Uterus (tissue), 4 donors: Measurements from ENCODE around the gene SLX4IP. TPM values are rescaled to one million over a fixed set of nuclear protein-coding genes. Genes with fewer than 3 reads are reported as not detected.
"Not testable (repeated sequence)": the region's sequence is repeated elsewhere in the genome, so short reads cannot be mapped to it uniquely, and the experiment has no call there.

Source experiments
- DNase-seq, 2 donors: peaks; one replicate each; pipeline ENCODE4 v3.0.0-alpha.2; 2019 to 2020
- H3K27ac ChIP-seq, 2 donors: fragments of 200-600 bp; sonication (generic); 1 replicate in 1 of 2; 2 replicates in 1 of 2; pipeline ENCODE4 v1.5.1; 2016 to 2018
- H3K27me3 ChIP-seq, 2 donors: fragments of 200-600 bp; sonication (generic); one replicate each; pipeline ENCODE4 v1.5.1; 2018 to 2019; ENCODE audit warnings: control low read depth in 1 of 2
- H3K36me3 ChIP-seq, 2 donors: fragments of 200-600 bp; sonication (generic); one replicate each; pipeline ENCODE4 v1.5.1; 2019; ENCODE audit warnings: control low read depth in 1 of 2
- H3K4me1 ChIP-seq, 2 donors: fragments of 200-600 bp; sonication (generic); one replicate each; pipeline ENCODE4 v1.5.1; 2018 to 2019; ENCODE audit warnings: control low read depth in 1 of 2
- H3K4me3 ChIP-seq, 2 donors: fragments of 200-600 bp; sonication (generic); 1 replicate in 1 of 2; 2 replicates in 1 of 2; pipeline ENCODE4 v1.5.1; 2018 to 2019; ENCODE audit warnings: mild to moderate bottlenecking in 1 of 2
- H3K9me3 ChIP-seq, 2 donors: fragments of 200-600 bp; sonication (generic); one replicate each; pipeline ENCODE4 v1.5.1; 2019; ENCODE audit warnings: control low read depth in 1 of 2
- POLR2A ChIP-seq, 2 donors: fragments of 450-650 bp; IDR thresholded peaks; one replicate each; pipeline ENCODE4 v1.6.1; 2016; ENCODE audit warnings: antibody characterized with exemption in 2 of 2, mild to moderate bottlenecking in 1 of 2, moderate library complexity in 1 of 2
- intact Hi-C: fragments of 100-400 bp; cut with DNase I; formaldehyde crosslinking; loops from one replicate; pipeline ENCODE4 v1.15.1; 2023; ENCODE audit warnings: low total_unique reads
- total RNA-seq, 4 donors: library from RNA; depleted of rRNA in 3 of 4; stranded (reverse); fragments of >200 nt in 3 of 4; gene quantifications; one replicate each; pipeline versions ENCODE4 v1.1.0 to v1.2.4, GENCODE V29; 2014 to 2023
- TF ChIP-seq, protein P1 (sequence below), 4 experiments: fragments of 200-600 bp in 2 of 4; fragments of 450-650 bp in 2 of 4; sonication (generic) in 2 of 4; IDR thresholded peaks; one replicate each; pipeline ENCODE4 v1.5.1; 2016 to 2019; ENCODE audit warnings: antibody characterized with exemption in 4 of 4, mild to moderate bottlenecking in 2 of 4, moderate library complexity in 1 of 4
- donor health status: DM: yes; HTN: yes; CAD: no.

Gene SLX4IP
- total RNA-seq, 4 donors from 2014 or later = 0.51 to 7.1 (median 2.0) TPM

DNA sequence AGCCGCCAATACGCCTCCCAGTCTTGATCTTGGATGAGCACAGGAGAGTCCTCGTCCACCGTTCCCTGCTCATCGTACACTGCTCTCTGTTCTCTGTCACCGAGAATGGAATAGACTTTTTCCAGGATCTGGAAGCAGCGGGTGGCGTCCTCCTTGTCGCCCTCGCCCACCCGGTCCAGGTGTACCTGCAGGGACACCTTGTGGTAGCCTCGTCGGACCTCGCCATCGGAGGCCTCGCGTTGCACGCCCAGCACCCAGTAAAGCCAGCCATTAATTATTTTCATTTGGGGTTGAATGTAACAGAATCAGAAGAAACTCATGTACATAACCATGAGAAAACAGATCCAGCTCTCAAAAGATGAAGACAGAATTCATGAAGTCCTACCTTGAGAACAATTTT lies 178.8 kb downstream of the SLX4IP start:
- no peak for TF ChIP-seq POLR2A (IDR thresholded peaks at IDR 0.05)
- TF ChIP-seq, protein P1, sequence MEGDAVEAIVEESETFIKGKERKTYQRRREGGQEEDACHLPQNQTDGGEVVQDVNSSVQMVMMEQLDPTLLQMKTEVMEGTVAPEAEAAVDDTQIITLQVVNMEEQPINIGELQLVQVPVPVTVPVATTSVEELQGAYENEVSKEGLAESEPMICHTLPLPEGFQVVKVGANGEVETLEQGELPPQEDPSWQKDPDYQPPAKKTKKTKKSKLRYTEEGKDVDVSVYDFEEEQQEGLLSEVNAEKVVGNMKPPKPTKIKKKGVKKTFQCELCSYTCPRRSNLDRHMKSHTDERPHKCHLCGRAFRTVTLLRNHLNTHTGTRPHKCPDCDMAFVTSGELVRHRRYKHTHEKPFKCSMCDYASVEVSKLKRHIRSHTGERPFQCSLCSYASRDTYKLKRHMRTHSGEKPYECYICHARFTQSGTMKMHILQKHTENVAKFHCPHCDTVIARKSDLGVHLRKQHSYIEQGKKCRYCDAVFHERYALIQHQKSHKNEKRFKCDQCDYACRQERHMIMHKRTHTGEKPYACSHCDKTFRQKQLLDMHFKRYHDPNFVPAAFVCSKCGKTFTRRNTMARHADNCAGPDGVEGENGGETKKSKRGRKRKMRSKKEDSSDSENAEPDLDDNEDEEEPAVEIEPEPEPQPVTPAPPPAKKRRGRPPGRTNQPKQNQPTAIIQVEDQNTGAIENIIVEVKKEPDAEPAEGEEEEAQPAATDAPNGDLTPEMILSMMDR (IDR thresholded peaks at IDR 0.05) = no peak
- Histone ChIP-seq H3K4me1 (no peaks in the 10 kb centered on the region), H3K36me3 (no peaks in the 10 kb centered on the region), H3K9me3 (no peaks in the 10 kb centered on the region), H3K4me3 (no peak overlapping the region), H3K27ac (no peak overlapping the region), H3K27me3 (no peaks in the 10 kb centered on the region)
- DNase-seq = no peak
- intact Hi-C loops = no loop called here

DNA sequence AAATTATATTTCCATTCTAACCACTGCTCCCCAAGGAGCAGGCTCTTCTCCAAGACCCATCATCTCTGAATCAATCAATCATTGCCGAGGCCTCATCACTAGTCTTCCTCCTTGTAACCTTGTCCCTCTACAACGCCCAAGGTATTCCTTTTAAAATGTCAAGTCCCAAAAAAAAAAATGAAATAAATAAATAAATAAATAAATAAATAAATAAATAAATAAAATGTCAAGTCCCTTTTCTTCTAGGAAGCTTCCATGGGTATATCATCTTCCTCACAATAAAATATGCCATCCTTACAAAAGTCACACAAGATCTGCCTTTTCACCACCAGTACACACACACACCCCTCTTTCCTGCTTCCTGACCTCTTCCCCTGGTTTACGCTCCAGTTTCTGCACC lies 181.1 kb downstream of the SLX4IP start:
- no peak for DNase-seq
- Histone ChIP-seq H3K9me3 (no peaks in the 10 kb centered on the region), H3K4me3 (no peak overlapping the region), H3K4me1 (no peaks in the 10 kb centered on the region), H3K27ac (no peak overlapping the region), H3K36me3 (no peaks in the 10 kb centered on the region), H3K27me3 (no peaks in the 10 kb centered on the region)
- TF ChIP-seq, protein P1 (IDR thresholded peaks at IDR 0.05) = no peak
- no peak for TF ChIP-seq POLR2A (IDR thresholded peaks at IDR 0.05)
- intact Hi-C loops = no loop called here

- H3K27ac ChIP-seq, H3K4me1 ChIP-seq, intact Hi-C loops, DNase-seq, H3K36me3 ChIP-seq, H3K27me3 ChIP-seq, H3K4me3 ChIP-seq, H3K9me3 ChIP-seq: not testable (repeated sequence)
Observed at GRCh38 chr20:10617549-10618133, 182.5 kb downstream of the SLX4IP start.

GRCh38 chr20:10618611-10619245 lies 183.6 kb downstream of the SLX4IP start:
- TF ChIP-seq, protein P1 (IDR thresholded peaks at IDR 0.05) = no peak
- no peak for TF ChIP-seq POLR2A (IDR thresholded peaks at IDR 0.05)
- no peaks in the 10 kb centered on the region for H3K27me3 ChIP-seq
- H3K27ac ChIP-seq = no peak overlapping the region
- H3K36me3 ChIP-seq = no peaks in the 10 kb centered on the region
- DNase-seq = no peak
- H3K4me3 ChIP-seq = no peak overlapping the region
- no peaks in the 10 kb centered on the region for H3K4me1 ChIP-seq
- no peaks in the 10 kb centered on the region for H3K9me3 ChIP-seq
- intact Hi-C loops = no loop called here

- intact Hi-C loops = no loop called here
- Histone ChIP-seq H3K27me3 (no peaks in the 10 kb centered on the region), H3K4me3 (no peak overlapping the region), H3K27ac (peak overlapping the region in 1 of 2 donors; percentile 42), H3K9me3 (no peaks in the 10 kb centered on the region), H3K4me1 (no peaks in the 10 kb centered on the region), H3K36me3 (no peaks in the 10 kb centered on the region)
- no peak for TF ChIP-seq POLR2A (IDR thresholded peaks at IDR 0.05)
- TF ChIP-seq, protein P1 (IDR thresholded peaks at IDR 0.05) = no peak
- no peak for DNase-seq
Observed at GRCh38 chr20:10619427-10619826, 184.3 kb downstream of the SLX4IP start.
